ENCODE data around the gene ZC3H7A. TPM values are rescaled to one million over a fixed set of nuclear protein-coding genes. Genes with fewer than 3 reads are reported as not detected.

ZC3H7A gene
- total and polyA plus RNA-seq, 2 of the 13 experiments (the other 11 are each of a cell fraction or from before 2014, with no cell fraction given), result 29.2 to 36.8 TPM

- TF ChIP-seq PATZ1 (CRISPR knock-in tag; IDR thresholded peaks at IDR 0.05), result no peak
- TF ChIP-seq PTBP1 (IDR thresholded peaks at IDR 0.05; ENCODE audit: low read depth, low read length, poor library complexity, severe bottlenecking), result no peak
- TF ChIP-seq TFDP2 (CRISPR knock-in tag; IDR thresholded peaks at IDR 0.05), result no peak
- TF ChIP-seq GABPB1 (CRISPR knock-in tag; IDR thresholded peaks at IDR 0.05), result no peak
- TF ChIP-seq REST (IDR thresholded peaks at IDR 0.05; ENCODE audit: borderline replicate concordance in 1 of 2, low read depth in 1 of 2, low read length in 2 of 2), result no peak
- no peak for TF ChIP-seq ZNF136 (CRISPR knock-in tag; IDR thresholded peaks at IDR 0.05; ENCODE audit: low read depth)
- no peak for TF ChIP-seq ZNF484 (CRISPR knock-in tag; IDR thresholded peaks at IDR 0.05; ENCODE audit: borderline replicate concordance, low read depth)
- TF ChIP-seq GFI1 (CRISPR knock-in tag; IDR thresholded peaks at IDR 0.05; ENCODE audit: borderline replicate concordance), result no peak
- TF ChIP-seq RELA (CRISPR knock-in tag; IDR thresholded peaks at IDR 0.05), result no peak
- TF ChIP-seq CCAR2 (optimal IDR thresholded peaks at IDR 0.05; ENCODE audit: low read depth, low read length), result no peak
- TF ChIP-seq MAZ (IDR thresholded peaks at IDR 0.05; ENCODE audit: borderline replicate concordance, low read depth, low read length), result no peak
- no peak for TF ChIP-seq MAZ (CRISPR knock-in tag; IDR thresholded peaks at IDR 0.05; ENCODE audit: low read depth)
- TF ChIP-seq DNMT3B (CRISPR knock-in tag; conservative IDR thresholded peaks at IDR 0.05), result 0 out of 2 replicates have a peak, but pooled peaks have one; percentile 21
- TF ChIP-seq POLR2AphosphoS5 (IDR thresholded peaks at IDR 0.05; ENCODE audit: low read depth, low read length), result no peak
- no peak for TF ChIP-seq FOXK1 (CRISPR knock-in tag; IDR thresholded peaks at IDR 0.05; ENCODE audit: borderline replicate concordance, low read depth)
- TF ChIP-seq ARID2 (CRISPR knock-in tag; IDR thresholded peaks at IDR 0.05; ENCODE audit: borderline replicate concordance), result no peak
- TF ChIP-seq ZBTB43 (CRISPR knock-in tag; conservative IDR thresholded peaks at IDR 0.05), result no peak
- TF ChIP-seq POLR2A (IDR thresholded peaks at IDR 0.05; ENCODE audit: insufficient read depth in 1 of 2, low read depth in 2 of 2, low read length in 2 of 2), result peak in 1 of 2 experiments; percentile 27; a peak in 2 of 4 replicates
- no peak for TF ChIP-seq REL (CRISPR knock-in tag; conservative IDR thresholded peaks at IDR 0.05)
- no peak for TF ChIP-seq ZNF207 (IDR thresholded peaks at IDR 0.05; ENCODE audit: borderline replicate concordance)
- TF ChIP-seq PAWR (CRISPR knock-in tag; IDR thresholded peaks at IDR 0.05; ENCODE audit: borderline replicate concordance), result no peak
Observed at GRCh38 chr16:11836650-11837244, 39.7 kb upstream of the ZC3H7A start (continued).

Measured in HepG2 (cell line).